Ovary (tissue), 9 donors: ENCODE results near the gene KRTAP19-7. TPM values are rescaled to one million over a fixed set of nuclear protein-coding genes. Genes with fewer than 3 reads are reported as not detected.

Experiments used
- DNase-seq, 5 donors: peaks; one replicate each; pipeline ENCODE4 v3.0.0-alpha.2; 2019 to 2020
- H3K27ac ChIP-seq, 2 donors: fragments of 200-600 bp; one replicate each; pipeline versions ENCODE4 v1.5.1 to v1.8.0; 2019 to 2022
- H3K27me3 ChIP-seq: fragments of 200-600 bp; one replicate; pipeline ENCODE4 v1.8.0; 2022
- H3K36me3 ChIP-seq: fragments of 200-600 bp; sonication (generic); one replicate; pipeline ENCODE4 v1.5.1; 2019
- H3K4me1 ChIP-seq: one replicate; pipeline ENCODE4 v1.8.1; 2013; ENCODE audit warnings: mild to moderate bottlenecking, moderate library complexity; ENCODE audit not compliant: insufficient read depth
- H3K4me3 ChIP-seq: fragments of 200-600 bp; sonication (generic); one replicate; pipeline ENCODE4 v1.5.1; 2017
- H3K9me3 ChIP-seq, 2 donors: fragments of 200-600 bp in 1 of 2; sonication (generic) in 1 of 2; one replicate each; pipeline versions ENCODE4 v1.5.1 to v1.8.1; 2013 to 2019; ENCODE audit warnings: mild to moderate bottlenecking in 1 of 2, moderate library complexity in 1 of 2
- CTCF ChIP-seq, 3 donors: fragments of 450-650 bp in 2 of 3; fragments of 200-600 bp in 1 of 3; IDR thresholded peaks; one replicate each; pipeline versions ENCODE4 v1.5.1 to v1.8.0; 2016 to 2022; ENCODE audit warnings: antibody characterized with exemption in 3 of 3, mild to moderate bottlenecking in 1 of 3
- EP300 ChIP-seq: sonication (generic); formaldehyde crosslinking; IDR thresholded peaks from one replicate; pipeline ENCODE4 v1.6.1; 2017; ENCODE audit warnings: antibody characterized with exemption
- POLR2A ChIP-seq: fragments of 450-650 bp; IDR thresholded peaks from one replicate; pipeline ENCODE4 v1.6.1; 2017; ENCODE audit warnings: antibody characterized with exemption, mild to moderate bottlenecking, moderate library complexity
- WGBS, 3 donors: extraction: QIAGEN DNeasy Blood & Tissue Kit in 1 of 3; methylation state at CpG; one replicate each; pipeline versions ENCODE4 v1.1.5 to v1.1.7; 2013 to 2017; 5-methylcytosine and 5-hydroxymethylcytosine counted together
- intact Hi-C, 4 donors: fragments of 100-400 bp; cut with DNase I; formaldehyde crosslinking; loops; one replicate each; pipeline versions ENCODE4 v1.11.0 to v1.15.1; 2022 to 2023
- polyA plus RNA-seq, 2 donors: library from polyadenylated mRNA; stranded (reverse); fragments of 200-250 nt in 1 of 2; fragments of 350-450 nt in 1 of 2; fragmentation: Illumina TruSeq in 1 of 2; extraction: RNeasy Lipid Tissue Mini Kit (QIAGEN cat#74804) in 1 of 2; gene quantifications; one replicate each; pipeline ENCODE4 v1.2.3, GENCODE V29; 2013 to 2014
- total RNA-seq, 7 donors: library from RNA; depleted of rRNA in 2 of 7; stranded (reverse); fragments of >200 nt in 2 of 7; fragmentation: NEBNext Ultra II Directional in 3 of 7; extraction: Animal tissue kit (Norgen Biotek cat#: 25700) in 3 of 7; gene quantifications; one replicate each; pipeline versions ENCODE4 v1.1.0 to v1.2.4, GENCODE V29; 2016 to 2023
- donor health status: DM: no; HTN: no; CAD: no; lungs with moderate emphysema.
- donor health status: DM: no; HTN: no; CAD: no.
- donor health status: Bipolar disorder and iron deficiency.
- donor health status: DM: yes; HTN: yes; CAD: no.
- donor health status: DM: no; HTN: no; CAD: no.
- donor health status: DM: yes; HTN: yes; CAD: no.

Gene KRTAP19-7
- total and polyA plus RNA-seq, 9 donors = not detected

- DNase-seq = no peak
- Histone ChIP-seq H3K4me1 (no peaks in the 10 kb centered on the region), H3K36me3 (no peaks in the 10 kb centered on the region), H3K9me3 (no peaks in the 10 kb centered on the region), H3K27ac (no peak overlapping the region), H3K27me3 (no peaks in the 10 kb centered on the region), H3K4me3 (no peak overlapping the region)
- WGBS, 3 donors = 2 to 8% (median 5%) methylated on average over 1 of the region's 1 CpG
- TF ChIP-seq POLR2A = no peak
- TF ChIP-seq CTCF (IDR thresholded peaks at IDR 0.05) = no peak
- TF ChIP-seq EP300 = no peak
- intact Hi-C loops = no loop called here
Observed at GRCh38 chr21:30579346-30579745, 18.2 kb upstream of the KRTAP19-7 start.

- Histone ChIP-seq H3K4me3 (no peak overlapping the region), H3K36me3 (no peaks in the 10 kb centered on the region), H3K27ac (no peak overlapping the region), H3K9me3 (no peaks in the 10 kb centered on the region), H3K27me3 (no peaks in the 10 kb centered on the region), H3K4me1 (no peaks in the 10 kb centered on the region)
- TF ChIP-seq CTCF (IDR thresholded peaks at IDR 0.05) (no peak), POLR2A (no peak), EP300 (no peak)
- DNase-seq = no peak
- intact Hi-C loops = no loop called here
Observed at GRCh38 chr21:30577766-30578165, 16.7 kb upstream of the KRTAP19-7 start.

GRCh38 chr21:30567617-30568016, 6.5 kb upstream of the KRTAP19-7 start:
- Histone ChIP-seq H3K27ac (no peak overlapping the region), H3K4me1 (no peaks in the 10 kb centered on the region), H3K9me3 (no peaks in the 10 kb centered on the region), H3K4me3 (no peak overlapping the region), H3K36me3 (no peaks in the 10 kb centered on the region), H3K27me3 (no peaks in the 10 kb centered on the region)
- no peak for TF ChIP-seq POLR2A
- DNase-seq = no peak
- intact Hi-C loops = no loop called here

GRCh38 chr21:30563630-30564029, 2.5 kb upstream of the KRTAP19-7 start:
- intact Hi-C loops = no loop called here
- no peaks in the 10 kb centered on the region for H3K9me3 ChIP-seq
- no peak overlapping the region for H3K4me3 ChIP-seq
- no peak for TF ChIP-seq POLR2A
- no peak for TF ChIP-seq CTCF (IDR thresholded peaks at IDR 0.05)
- TF ChIP-seq EP300 = no peak
- whole genome bisulfite sequencing, 3 donors = 80 to 84% (median 81%) methylated on average over 2 of the region's 2 CpGs
- H3K4me1 ChIP-seq = no peaks in the 10 kb centered on the region
- DNase-seq = no peak
- H3K27ac ChIP-seq = no peak overlapping the region
- H3K27me3 ChIP-seq = no peaks in the 10 kb centered on the region
- H3K36me3 ChIP-seq = no peaks in the 10 kb centered on the region

GRCh38 chr21:30563072-30563471, 2.0 kb upstream of the KRTAP19-7 start:
- Histone ChIP-seq H3K27ac (no peak overlapping the region), H3K4me1 (no peaks in the 10 kb centered on the region), H3K36me3 (no peaks in the 10 kb centered on the region), H3K27me3 (no peaks in the 10 kb centered on the region), H3K9me3 (no peaks in the 10 kb centered on the region), H3K4me3 (no peak overlapping the region)
- WGBS, 3 donors = 52 to 78% (median 60%) methylated on average over 6 of the region's 6 CpGs
- DNase-seq = no peak
- intact Hi-C loops = no loop called here
- TF ChIP-seq CTCF (IDR thresholded peaks at IDR 0.05) (no peak), POLR2A (no peak), EP300 (no peak)
